Renal cortex interstitium (tissue), 11 donors: ENCODE measurements around the gene CPN2. TPM values are rescaled to one million over a fixed set of nuclear protein-coding genes. Genes with fewer than 3 reads are reported as not detected.

ENCODE experiments used
- DNase-seq, 11 donors: peaks; one replicate each; pipeline ENCODE4 v3.0.0-alpha.2; 2013; ENCODE audit warnings: low read depth in 9 of 11, low spot score in 4 of 11; ENCODE audit errors: extremely low read depth in 1 of 11
- polyA plus RNA-seq, 3 donors: library from polyadenylated mRNA; unstranded; fragments of 120-200 nt; gene quantifications; one replicate each; pipeline ENCODE4 v1.2.1, GENCODE V29; 2013; ENCODE audit not compliant: insufficient read length in 3 of 3

The CPN2 gene
- polyA plus RNA-seq, 3 donors: 0.38 to 0.82 (median 0.51) TPM

- no peak for DNase-seq
These were observed 32.3 kb upstream of the CPN2 start for GRCh38 chr3:194383276-194383940.

GRCh38 chr3:194382892-194383223 is 31.7 kb upstream of the CPN2 start:
- DNase-seq: no peak

GRCh38 chr3:194382196-194382891 is 31.2 kb upstream of the CPN2 start:
- no peak for DNase-seq

- no peak for DNase-seq
These were observed 30.3 kb upstream of the CPN2 start for GRCh38 chr3:194381460-194381875.

GRCh38 chr3:194380326-194380725 is 29.2 kb upstream of the CPN2 start:
- no peak for DNase-seq

- DNase-seq: no peak
These were observed 28.5 kb upstream of the CPN2 start for GRCh38 chr3:194379651-194380050.

- no peak for DNase-seq
These were observed 28.1 kb upstream of the CPN2 start for GRCh38 chr3:194379231-194379630.

- no peak for DNase-seq
These were observed 26.6 kb upstream of the CPN2 start for GRCh38 chr3:194377708-194378107.

GRCh38 chr3:194376241-194376560 is 25.1 kb upstream of the CPN2 start:
- DNase-seq: no peak

- DNase-seq: no peak
These were observed 24.5 kb upstream of the CPN2 start for GRCh38 chr3:194375473-194376240.

GRCh38 chr3:194374935-194375334 is 23.8 kb upstream of the CPN2 start:
- DNase-seq: no peak

GRCh38 chr3:194373899-194374298 is 22.8 kb upstream of the CPN2 start:
- DNase-seq: no peak

- DNase-seq: no peak
These were observed 21.9 kb upstream of the CPN2 start for GRCh38 chr3:194373028-194373427.

GRCh38 chr3:194370753-194371152 is 19.6 kb upstream of the CPN2 start:
- no peak for DNase-seq

- no peak for DNase-seq
These were observed 18.6 kb upstream of the CPN2 start, which contains the start of gene LRRC15 for GRCh38 chr3:194369522-194370279. Gene LRRC15, minus strand, starts transcription at chr3:194369743. Its CDS starts 8,700 bp downstream, at chr3:194361043.

GRCh38 chr3:194368918-194369317 is 17.8 kb upstream of the CPN2 start:
- no peak for DNase-seq

GRCh38 chr3:194367992-194368841 is 17.1 kb upstream of the CPN2 start:
- no peak for DNase-seq

GRCh38 chr3:194365978-194366490 is 14.9 kb upstream of the CPN2 start:
- DNase-seq: no peak

- DNase-seq: no peak
These were observed 14.4 kb upstream of the CPN2 start for GRCh38 chr3:194365526-194365925.
